Measurements from ENCODE around the gene ACTL7A. TPM values are rescaled to one million over a fixed set of nuclear protein-coding genes. Genes with fewer than 3 reads are reported as not detected.

ACTL7A gene
- total and polyA plus RNA-seq, 2 experiments from 2014 or later: not detected

- TF ChIP-seq, protein P1, sequence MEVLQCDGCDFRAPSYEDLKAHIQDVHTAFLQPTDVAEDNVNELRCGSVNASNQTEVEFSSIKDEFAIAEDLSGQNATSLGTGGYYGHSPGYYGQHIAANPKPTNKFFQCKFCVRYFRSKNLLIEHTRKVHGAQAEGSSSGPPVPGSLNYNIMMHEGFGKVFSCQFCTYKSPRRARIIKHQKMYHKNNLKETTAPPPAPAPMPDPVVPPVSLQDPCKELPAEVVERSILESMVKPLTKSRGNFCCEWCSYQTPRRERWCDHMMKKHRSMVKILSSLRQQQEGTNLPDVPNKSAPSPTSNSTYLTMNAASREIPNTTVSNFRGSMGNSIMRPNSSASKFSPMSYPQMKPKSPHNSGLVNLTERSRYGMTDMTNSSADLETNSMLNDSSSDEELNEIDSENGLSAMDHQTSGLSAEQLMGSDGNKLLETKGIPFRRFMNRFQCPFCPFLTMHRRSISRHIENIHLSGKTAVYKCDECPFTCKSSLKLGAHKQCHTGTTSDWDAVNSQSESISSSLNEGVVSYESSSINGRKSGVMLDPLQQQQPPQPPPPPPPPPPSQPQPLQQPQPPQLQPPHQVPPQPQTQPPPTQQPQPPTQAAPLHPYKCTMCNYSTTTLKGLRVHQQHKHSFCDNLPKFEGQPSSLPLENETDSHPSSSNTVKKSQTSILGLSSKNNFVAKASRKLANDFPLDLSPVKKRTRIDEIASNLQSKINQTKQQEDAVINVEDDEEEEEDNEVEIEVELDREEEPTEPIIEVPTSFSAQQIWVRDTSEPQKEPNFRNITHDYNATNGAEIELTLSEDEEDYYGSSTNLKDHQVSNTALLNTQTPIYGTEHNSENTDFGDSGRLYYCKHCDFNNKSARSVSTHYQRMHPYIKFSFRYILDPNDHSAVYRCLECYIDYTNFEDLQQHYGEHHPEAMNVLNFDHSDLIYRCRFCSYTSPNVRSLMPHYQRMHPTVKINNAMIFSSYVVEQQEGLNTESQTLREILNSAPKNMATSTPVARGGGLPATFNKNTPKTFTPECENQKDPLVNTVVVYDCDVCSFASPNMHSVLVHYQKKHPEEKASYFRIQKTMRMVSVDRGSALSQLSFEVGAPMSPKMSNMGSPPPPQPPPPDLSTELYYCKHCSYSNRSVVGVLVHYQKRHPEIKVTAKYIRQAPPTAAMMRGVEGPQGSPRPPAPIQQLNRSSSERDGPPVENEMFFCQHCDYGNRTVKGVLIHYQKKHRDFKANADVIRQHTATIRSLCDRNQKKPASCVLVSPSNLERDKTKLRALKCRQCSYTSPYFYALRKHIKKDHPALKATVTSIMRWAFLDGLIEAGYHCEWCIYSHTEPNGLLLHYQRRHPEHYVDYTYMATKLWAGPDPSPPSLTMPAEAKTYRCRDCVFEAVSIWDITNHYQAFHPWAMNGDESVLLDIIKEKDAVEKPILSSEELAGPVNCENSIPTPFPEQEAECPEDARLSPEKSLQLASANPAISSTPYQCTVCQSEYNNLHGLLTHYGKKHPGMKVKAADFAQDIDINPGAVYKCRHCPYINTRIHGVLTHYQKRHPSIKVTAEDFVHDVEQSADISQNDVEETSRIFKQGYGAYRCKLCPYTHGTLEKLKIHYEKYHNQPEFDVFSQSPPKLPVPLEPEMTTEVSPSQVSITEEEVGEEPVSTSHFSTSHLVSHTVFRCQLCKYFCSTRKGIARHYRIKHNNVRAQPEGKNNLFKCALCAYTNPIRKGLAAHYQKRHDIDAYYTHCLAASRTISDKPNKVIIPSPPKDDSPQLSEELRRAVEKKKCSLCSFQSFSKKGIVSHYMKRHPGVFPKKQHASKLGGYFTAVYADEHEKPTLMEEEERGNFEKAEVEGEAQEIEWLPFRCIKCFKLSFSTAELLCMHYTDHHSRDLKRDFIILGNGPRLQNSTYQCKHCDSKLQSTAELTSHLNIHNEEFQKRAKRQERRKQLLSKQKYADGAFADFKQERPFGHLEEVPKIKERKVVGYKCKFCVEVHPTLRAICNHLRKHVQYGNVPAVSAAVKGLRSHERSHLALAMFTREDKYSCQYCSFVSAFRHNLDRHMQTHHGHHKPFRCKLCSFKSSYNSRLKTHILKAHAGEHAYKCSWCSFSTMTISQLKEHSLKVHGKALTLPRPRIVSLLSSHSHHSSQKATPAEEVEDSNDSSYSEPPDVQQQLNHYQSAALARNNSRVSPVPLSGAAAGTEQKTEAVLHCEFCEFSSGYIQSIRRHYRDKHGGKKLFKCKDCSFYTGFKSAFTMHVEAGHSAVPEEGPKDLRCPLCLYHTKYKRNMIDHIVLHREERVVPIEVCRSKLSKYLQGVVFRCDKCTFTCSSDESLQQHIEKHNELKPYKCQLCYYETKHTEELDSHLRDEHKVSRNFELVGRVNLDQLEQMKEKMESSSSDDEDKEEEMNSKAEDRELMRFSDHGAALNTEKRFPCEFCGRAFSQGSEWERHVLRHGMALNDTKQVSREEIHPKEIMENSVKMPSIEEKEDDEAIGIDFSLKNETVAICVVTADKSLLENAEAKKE (CRISPR knock-in tag; IDR thresholded peaks at IDR 0.05): no peak
- TF ChIP-seq EZH2phosphoT487 (IDR thresholded peaks at IDR 0.05; ENCODE audit: unreplicated experiment): no peak
- TF ChIP-seq EZH2 (IDR thresholded peaks at IDR 0.05; ENCODE audit: low read depth, unreplicated experiment): no peak
- no peak for TF ChIP-seq STAT1 (IDR thresholded peaks at IDR 0.05; ENCODE audit: unreplicated experiment)
Observed at GRCh38 chr9:108861464-108861863, 602 bp upstream of the ACTL7A start (continued).

DNA sequence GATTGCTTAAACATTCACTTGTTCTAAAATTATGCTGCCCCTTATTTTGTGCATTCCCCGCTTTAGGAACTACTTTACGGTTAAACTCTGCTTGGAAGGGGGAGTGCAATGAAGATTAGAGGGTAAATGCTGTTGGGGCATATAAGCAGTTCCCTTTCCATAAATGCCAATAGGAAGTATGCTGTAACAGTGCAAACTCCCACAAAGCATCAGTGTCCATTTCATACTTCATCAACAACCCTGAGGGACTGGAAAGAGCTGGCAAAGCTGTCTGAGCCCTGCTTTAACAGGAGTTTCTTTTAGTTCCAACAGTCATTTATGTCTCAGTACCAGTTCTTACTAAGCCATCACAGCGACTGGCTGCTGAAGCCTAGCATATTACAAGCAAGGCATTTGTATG lies 1.8 kb downstream of the ACTL7A start:
- Histone ChIP-seq H3K79me2 (replicated peaks; ENCODE audit: insufficient read depth) (no peaks in the 10 kb centered on the region), H3K36me3 (ENCODE audit: insufficient read depth) (no peaks in the 10 kb centered on the region), H3K27me3 (ENCODE audit: insufficient read depth) (no peaks in the 10 kb centered on the region), H4K20me1 (replicated peaks; ENCODE audit: insufficient read depth) (no peaks in the 10 kb centered on the region), H3K27ac (ENCODE audit: low read depth) (no peak overlapping the region), H2AFZ (no peak overlapping the region), H3K9me2 (ENCODE audit: insufficient read depth) (no peaks in the 10 kb centered on the region), H3K4me1 (ENCODE audit: insufficient read depth) (no peaks in the 10 kb centered on the region), H3F3A (replicated peaks; ENCODE audit: low read depth) (no peaks in the 10 kb centered on the region), H3K4me2 (no peak overlapping the region), H3K4me3 (no peak overlapping the region)
- H3K9me3 Mint-ChIP-seq: no peaks in the 10 kb centered on the region
- no peak overlapping the region for H3K27ac Mint-ChIP-seq
- DNase-seq (ENCODE audit: low spot score) (no peak), ATAC-seq (no peak)
- H3K4me1 Mint-ChIP-seq: no peaks in the 10 kb centered on the region
- H3K27me3 Mint-ChIP-seq (ENCODE audit: insufficient read depth, low read depth, poor library complexity): peaks cover 4% of the 10 kb centered on the region
- H3K4me3 Mint-ChIP-seq: no peak overlapping the region
- H3K36me3 Mint-ChIP-seq (ENCODE audit: low read depth): peaks cover 4% of the 10 kb centered on the region; the same call in 1 of the 3 replicates
- no peak for TF ChIP-seq ZNF114 (CRISPR knock-in tag; IDR thresholded peaks at IDR 0.05)
- no peak for TF ChIP-seq EZH2 (IDR thresholded peaks at IDR 0.05; ENCODE audit: low read depth, unreplicated experiment)
- TF ChIP-seq, protein P1 (CRISPR knock-in tag; IDR thresholded peaks at IDR 0.05): no peak
- no peak for TF ChIP-seq JUNB (IDR thresholded peaks at IDR 0.05; ENCODE audit: unreplicated experiment)
- no peak for TF ChIP-seq POLR2AphosphoS5 (IDR thresholded peaks at IDR 0.05; ENCODE audit: low read depth)
- TF ChIP-seq, protein P2, sequence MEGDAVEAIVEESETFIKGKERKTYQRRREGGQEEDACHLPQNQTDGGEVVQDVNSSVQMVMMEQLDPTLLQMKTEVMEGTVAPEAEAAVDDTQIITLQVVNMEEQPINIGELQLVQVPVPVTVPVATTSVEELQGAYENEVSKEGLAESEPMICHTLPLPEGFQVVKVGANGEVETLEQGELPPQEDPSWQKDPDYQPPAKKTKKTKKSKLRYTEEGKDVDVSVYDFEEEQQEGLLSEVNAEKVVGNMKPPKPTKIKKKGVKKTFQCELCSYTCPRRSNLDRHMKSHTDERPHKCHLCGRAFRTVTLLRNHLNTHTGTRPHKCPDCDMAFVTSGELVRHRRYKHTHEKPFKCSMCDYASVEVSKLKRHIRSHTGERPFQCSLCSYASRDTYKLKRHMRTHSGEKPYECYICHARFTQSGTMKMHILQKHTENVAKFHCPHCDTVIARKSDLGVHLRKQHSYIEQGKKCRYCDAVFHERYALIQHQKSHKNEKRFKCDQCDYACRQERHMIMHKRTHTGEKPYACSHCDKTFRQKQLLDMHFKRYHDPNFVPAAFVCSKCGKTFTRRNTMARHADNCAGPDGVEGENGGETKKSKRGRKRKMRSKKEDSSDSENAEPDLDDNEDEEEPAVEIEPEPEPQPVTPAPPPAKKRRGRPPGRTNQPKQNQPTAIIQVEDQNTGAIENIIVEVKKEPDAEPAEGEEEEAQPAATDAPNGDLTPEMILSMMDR (conservative IDR thresholded peaks at IDR 0.05; ENCODE audit: low read depth in 2 of 2): no peak
